HG03159 (cell line): ENCODE results near the gene HCFC1.

ENCODE experiments used
- ATAC-seq: cut with Tn5 transposase; IDR thresholded peaks from one replicate; pipeline ENCODE4 v1.9.1; 2021; ENCODE audit warnings: mild to moderate bottlenecking, moderate library complexity; ENCODE audit not compliant: unreplicated experiment

HCFC1 gene

DNA sequence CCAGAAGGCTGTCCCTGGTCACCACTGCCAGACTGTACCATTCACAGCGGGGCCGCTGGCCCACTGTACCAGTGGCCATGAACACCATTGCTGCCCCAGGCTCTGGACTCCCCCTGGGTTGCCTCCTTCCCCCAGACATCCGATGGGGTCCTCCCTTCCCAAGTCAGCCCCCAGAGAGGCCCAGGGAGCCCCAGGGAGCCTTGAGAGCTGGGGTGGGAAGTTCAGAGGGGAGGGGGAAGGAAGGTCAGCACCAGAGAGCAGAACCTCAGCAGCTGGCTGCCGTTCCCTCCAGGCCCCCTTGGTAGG lies 45.1 kb downstream of the HCFC1 start:
- peak; percentile 0 for ATAC-seq

GRCh38 chrX:153925739-153926551 lies 45.7 kb downstream of the HCFC1 start, which contains the start of gene ARHGAP4:
ARHGAP4 (minus strand) TSS chrX:153926264; CDS start chrX:153926202, 62 bp downstream.
- no peak for ATAC-seq

DNA sequence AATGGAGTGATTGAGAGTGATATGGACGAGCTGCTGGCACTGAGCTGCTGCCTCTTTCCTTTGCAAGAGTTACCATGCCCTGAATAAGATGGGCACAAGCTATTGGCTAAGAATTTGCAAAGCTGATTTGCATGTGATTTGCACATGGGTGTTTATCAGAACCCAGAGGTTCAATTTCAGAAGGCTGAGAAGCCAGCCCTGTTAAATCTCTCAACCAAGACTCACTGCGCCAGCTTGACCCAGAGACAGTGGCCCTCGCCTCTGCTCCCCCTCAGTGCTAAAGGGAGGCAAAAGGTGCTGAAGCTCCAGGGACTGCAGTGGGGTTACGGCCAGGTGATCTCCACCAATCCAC lies 46.3 kb downstream of the HCFC1 start:
- ATAC-seq = no peak

DNA sequence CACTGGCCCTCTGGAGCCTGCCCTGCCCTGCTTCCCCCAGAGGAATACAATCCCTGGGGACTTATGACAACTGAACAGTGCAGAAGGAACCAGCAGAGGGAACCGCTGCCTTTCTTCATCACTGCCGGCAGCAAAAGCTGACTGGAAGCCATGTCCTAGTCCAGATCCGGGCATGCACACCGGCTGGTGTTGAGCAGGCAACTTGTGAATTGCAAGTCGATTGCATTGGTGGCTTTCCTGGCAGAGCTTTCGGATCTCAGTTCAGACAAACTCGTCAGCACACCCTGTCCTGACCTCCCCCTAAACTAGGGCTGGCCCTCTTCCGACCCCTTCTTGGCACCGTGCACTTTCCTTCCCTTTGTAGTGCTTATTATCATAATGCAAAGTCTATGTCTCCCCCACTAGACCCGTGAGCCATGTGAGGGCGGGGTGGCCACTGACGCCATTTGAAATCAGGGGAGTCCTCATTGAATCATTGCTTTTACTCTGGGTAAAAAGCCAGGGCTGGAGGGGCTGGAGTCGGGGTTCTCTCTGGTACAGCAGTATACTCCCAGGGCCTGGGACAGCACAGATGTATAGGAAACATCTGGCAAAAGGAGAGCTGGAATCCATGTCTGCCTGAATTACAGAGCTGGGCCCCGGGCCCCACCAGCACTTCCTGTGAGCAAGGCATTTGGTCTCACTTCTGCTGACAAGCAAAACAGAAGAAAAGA lies 47.3 kb downstream of the HCFC1 start:
- ATAC-seq = no peak

GRCh38 chrX:153922932-153923857 lies 48.4 kb downstream of the HCFC1 start:
- ATAC-seq = no peak

DNA sequence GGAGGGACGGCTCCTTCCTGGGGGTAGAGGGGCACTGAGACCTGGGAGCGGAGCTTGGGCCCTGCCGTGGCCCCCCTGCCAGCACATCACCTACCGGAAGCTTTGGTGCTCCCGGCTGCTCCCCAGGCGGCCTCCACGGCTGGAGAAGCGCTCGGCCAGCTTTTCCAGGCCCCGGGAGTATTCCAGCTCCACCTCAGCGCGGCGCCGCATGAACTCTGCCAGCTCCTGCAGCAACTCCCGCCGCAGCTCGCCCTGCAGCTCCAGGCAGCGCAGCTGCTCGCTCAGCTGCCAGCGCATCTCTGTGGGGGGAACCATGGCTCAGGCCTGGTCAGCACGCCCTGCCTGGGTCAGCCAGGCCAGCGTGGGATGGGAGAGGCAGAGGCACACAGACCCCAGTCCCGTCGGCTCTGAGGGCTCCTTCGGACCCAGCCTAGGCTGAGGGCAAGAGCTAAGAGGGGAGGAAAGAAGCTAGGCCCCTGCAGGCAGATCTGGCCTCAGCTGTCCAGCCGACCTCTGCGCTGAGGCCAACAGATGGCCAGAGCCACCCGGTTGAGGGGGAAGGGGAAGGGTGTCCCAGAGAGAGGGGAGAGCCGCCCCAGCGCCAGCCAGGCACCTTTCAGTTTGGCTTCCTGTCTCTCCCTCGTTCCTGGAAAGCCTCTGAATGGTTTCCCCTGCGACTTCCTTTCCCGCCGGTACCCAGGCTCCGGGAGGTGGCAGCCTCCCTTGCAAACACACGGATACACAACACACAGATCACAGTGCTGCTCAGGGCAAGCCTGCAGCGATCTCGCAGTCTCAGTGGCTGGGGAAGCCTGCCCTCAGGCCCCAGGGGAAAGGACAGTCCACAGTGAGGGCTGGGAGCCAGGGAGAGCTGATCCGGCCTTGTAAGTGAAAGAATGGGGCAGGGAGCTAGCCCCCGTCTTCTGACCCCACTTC lies 49.8 kb downstream of the HCFC1 start:
- ATAC-seq = no peak

DNA sequence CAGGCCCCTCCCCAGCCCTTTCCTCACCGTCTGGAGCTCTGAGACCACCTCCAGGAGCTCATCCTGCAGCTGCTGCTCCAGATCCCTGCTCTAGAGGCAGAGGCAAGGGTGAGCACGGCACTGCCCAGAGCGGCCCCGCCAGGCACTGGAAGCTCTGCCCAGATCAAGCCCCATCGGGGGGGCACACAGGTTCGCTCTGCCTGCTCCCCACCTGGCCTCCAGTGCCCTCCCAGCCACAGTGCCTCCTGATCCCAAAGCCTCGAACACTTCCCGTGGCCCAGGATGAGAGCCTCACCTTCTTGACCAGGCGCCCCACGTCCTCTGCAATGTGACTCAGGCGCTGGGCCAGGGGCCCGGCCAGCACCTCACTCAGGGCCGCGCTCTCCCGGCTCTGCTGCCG lies 50.5 kb downstream of the HCFC1 start:
- no peak for ATAC-seq

DNA sequence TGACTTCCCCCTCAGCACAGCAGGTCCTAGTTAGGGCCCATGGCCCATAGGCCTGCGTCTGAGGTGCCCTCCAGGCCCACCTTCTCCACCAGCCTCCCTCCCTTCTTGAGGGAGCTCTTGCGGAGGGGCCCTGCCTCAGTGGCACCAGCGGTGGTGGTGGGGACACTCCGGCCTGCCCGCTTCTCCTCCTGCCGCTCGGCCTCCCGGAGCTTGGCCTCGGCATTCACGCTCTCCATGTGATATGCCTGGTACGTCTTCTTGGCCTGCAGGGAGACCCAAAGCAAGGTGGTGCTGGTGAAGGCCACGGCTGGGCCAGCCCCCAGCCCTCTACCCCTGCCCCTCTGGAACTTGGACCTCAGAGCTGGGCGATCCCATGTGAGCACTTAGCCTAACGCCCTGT lies 51.1 kb downstream of the HCFC1 start:
- ATAC-seq = no peak

DNA sequence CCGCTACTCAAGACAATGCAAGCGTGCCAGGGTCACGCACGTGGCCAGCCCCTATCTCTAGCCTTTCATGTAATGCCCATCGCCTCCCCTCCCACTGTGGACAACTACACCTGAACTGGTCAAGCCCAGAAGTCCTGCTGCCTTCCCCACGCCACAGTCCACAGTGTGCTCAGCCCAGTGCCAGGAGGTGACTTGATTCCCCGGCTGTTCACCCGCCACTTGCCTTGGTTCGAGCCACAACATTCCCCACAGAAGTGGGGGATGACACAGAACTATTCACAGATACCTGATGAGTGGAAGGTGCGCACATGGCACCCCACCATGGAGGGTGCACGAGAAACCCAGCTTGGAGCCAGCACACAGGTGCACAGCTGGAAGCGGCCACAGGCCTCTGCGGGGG lies 52.3 kb downstream of the HCFC1 start:
- ATAC-seq = no peak

- no peak for ATAC-seq
Observed at GRCh38 chrX:153917869-153918268, 53.7 kb downstream of the HCFC1 start.

DNA sequence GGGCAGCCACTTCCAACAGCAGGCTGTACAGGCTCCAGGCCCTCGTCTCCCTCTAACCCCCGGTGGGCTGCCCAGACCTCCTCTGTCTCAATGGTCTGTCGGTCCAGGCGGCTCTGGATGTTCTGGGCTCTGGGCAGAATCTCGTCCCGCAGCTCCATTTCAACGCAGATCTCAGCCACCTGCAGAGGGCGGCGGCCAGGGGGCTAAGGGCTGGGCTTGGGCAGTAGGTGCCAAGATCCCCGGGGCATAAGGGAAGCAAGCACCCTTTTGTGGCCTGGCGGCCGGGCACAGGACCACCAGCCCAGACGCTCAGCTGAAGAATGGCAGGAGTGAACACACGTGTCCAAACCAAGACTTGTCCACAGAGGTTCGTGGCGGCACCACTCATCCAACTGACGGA lies 57.9 kb downstream of the HCFC1 start:
- ATAC-seq = no peak

- ATAC-seq = no peak
Observed at GRCh38 chrX:153913211-153913610, 58.4 kb downstream of the HCFC1 start.

DNA sequence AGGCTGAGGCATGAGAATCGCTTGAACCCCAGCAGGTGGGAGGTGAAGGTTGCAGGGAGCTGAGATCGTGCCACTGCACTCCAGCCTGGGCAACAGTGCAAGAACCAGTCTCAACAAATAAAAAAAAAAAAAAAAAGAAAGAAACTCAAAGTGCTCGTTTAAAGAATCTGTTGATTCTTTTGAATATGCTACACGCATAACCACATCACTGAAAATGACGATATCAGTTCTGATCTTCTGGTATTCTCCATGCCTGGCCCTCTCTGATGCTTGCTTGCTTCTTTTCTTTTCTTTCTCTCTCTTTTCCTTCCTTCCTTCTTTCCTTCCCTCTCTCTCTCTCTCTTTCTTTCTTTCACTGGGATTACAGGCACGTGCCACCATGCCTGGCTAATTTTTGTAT lies 59.8 kb downstream of the HCFC1 start:
- ATAC-seq = no peak

DNA sequence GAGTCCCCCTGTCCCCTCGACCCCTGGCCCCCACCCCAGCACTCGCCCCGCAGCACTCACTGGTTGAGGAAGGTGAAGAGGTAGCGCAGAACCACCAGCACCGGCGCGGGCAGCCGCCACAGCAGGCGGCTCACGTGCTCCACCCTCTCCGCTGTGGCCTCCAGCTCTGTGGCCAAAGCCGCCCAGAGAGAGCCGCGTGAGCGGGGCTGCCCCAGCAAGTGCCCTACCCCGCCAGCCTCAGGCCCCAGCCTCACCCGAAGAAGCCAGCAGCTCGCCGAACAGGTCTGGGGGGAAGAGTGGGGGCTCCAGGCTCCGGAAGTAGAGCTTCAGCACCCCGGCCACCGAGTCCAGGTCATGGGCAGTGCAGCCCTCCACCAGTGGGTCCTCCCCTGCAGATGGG lies 61.2 kb downstream of the HCFC1 start:
- ATAC-seq = no peak

GRCh38 chrX:153909980-153910360 lies 61.6 kb downstream of the HCFC1 start:
- ATAC-seq = no peak

DNA sequence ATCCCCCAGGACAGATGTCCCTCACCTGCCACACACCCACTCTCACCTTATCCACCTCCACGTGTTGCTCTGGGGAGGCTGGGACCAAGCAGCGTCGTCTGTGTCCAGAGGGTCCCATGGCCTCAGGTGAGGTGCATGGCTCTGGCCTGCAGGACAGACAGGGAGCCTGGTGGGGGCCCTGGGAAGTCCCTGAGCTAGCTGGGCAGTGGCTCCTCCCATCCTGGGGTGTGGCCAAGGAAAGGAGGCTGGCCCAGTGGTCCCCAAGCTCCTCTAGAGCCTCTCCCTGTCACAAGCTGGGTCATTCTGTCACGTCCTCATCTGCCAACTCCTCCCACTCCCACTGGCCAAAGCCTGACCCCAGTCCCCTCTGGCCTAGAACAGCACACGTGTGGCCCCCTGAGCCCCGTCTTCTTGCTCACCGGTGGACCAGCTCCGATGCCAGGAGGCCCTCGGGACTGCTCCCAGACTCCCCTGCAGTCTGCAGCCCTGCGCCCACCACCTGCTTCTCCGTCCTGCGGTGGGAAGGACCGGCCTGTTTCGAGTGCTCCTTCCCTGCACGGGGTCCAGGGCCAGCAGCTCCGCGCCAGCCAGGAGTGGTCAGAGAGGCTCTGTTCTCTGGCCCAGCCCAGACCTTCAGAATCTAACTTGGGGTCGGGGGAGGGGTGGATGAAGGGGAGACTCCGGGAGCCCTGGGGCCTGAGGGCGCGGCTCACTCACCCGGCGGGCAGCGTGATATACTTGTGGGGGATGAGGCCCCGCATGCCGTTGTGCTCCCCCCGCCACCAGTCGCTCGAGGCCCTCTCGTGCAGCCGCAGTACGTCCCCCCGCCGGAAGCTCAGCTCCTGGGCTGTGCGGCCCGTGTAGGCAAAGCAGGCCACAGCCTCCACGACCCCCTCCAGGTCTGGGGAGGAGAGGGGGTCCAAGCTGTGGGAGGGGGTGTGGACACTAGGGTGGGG lies 62.3 kb downstream of the HCFC1 start:
- ATAC-seq = no peak

DNA sequence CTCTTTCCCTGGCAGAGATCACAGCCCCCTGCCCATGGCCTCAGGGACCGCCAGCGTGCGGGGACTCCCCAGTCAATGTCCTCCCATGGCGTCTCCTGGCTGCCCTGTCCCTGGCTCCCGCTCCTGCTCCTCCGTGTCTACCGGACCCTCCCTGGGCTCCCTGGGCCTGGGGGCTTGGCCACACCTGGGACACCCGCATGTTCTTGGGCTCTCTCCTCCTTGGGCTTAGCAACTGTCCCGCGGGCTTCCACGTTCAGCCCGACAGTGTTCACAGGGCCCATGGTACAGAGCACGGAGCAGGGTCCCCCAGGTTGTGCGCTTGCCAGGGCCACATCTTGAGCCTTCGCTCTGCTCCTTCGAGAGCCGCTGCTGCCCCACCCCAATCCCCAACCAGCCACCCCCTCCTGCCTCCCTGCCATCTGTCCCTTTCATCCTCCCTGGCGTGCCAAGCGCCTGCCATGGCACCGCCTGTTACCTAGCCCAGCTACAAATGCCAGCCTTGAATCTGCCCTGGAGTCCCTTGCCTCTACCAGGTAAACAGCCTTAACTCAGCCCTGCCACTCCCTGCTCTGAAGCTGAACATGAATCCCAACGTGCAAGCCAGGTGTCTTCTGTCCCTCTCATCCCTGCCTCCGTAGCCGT lies 63.3 kb downstream of the HCFC1 start:
- no peak for ATAC-seq

DNA sequence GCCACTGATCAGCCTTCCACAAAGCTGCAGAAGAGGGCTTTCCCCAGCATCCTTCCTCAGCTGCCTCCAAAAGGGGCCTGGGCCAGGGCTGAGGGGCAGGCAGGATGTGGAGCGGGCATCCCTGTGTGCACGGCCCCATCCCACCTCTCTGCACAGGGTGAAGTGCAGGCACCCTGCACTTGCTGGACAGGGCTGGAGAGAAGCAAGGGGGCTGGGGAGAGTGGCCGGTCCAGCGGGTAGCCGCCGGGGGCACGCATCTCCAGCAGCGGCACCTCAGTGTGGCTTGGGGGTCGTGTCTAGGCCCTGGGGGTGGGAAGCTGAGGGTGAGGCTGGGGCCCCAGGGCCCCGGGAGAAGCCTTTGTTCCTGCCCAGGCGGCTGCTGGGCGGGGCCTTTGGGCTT lies 64.2 kb downstream of the HCFC1 start:
- no peak for ATAC-seq
